Measurements from ENCODE around the gene LSM12.
"Not testable (repeated sequence)": the region's sequence is repeated elsewhere in the genome, so short reads cannot be mapped to it uniquely, and the experiment has no call there.

LSM12 gene

GRCh38 chr17:44059101-44059892 lies 7.2 kb downstream of the LSM12 start:
- in situ Hi-C loops (cut with MboI; ENCODE audit: low sequenced_read_pairs, unreplicated experiment): no loop called here
- TF ChIP-seq CTCF (IDR thresholded peaks at IDR 0.05; ENCODE audit: borderline replicate concordance, control extremely low read depth, extremely low read depth, insufficient read depth, missing control alignments): no peak
- DNase-seq (ENCODE audit: low spot score): no peak

- TF ChIP-seq CTCF (IDR thresholded peaks at IDR 0.05; ENCODE audit: borderline replicate concordance, control extremely low read depth, extremely low read depth, insufficient read depth, missing control alignments): no peak
- no peak for DNase-seq (ENCODE audit: low spot score)
- in situ Hi-C loops (cut with MboI; ENCODE audit: low sequenced_read_pairs, unreplicated experiment): no loop called here
Observed at GRCh38 chr17:44053125-44053872, 13.2 kb downstream of the LSM12 start.

GRCh38 chr17:44049294-44050060 lies 17.0 kb downstream of the LSM12 start:
- in situ Hi-C loops (cut with MboI; ENCODE audit: low sequenced_read_pairs, unreplicated experiment): no loop called here
- TF ChIP-seq CTCF (IDR thresholded peaks at IDR 0.05; ENCODE audit: borderline replicate concordance, control extremely low read depth, extremely low read depth, insufficient read depth, missing control alignments): no peak
- DNase-seq (ENCODE audit: low spot score): no peak

DNA sequence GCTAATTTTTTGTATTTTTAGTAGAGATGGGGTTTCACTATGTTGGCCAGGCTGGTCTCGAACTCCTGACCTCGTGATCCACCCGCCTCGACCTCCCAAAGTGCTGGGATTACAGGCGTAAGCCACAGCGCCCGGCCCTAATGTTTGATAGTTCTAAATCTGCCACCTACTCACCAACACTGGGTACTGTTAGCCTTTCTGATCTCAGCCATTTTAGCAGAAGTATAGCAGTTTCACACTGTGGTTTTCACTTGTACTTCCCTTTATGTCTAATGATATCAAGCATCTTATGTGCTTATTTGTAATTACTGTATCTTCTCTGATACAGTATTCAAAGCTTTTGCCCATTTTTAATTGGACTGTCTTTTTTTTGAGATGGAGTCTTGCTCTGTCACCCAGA lies 19.6 kb downstream of the LSM12 start:
- in situ Hi-C loops (cut with MboI; ENCODE audit: low sequenced_read_pairs, unreplicated experiment); DNase-seq (ENCODE audit: low spot score): not testable (repeated sequence)

- in situ Hi-C loops (cut with MboI; ENCODE audit: low sequenced_read_pairs, unreplicated experiment): no loop called here
- no peak for DNase-seq (ENCODE audit: low spot score)
- no peak for TF ChIP-seq CTCF (IDR thresholded peaks at IDR 0.05; ENCODE audit: borderline replicate concordance, control extremely low read depth, extremely low read depth, insufficient read depth, missing control alignments)
Observed at GRCh38 chr17:44045486-44045885, 21.0 kb downstream of the LSM12 start.

- no peak for DNase-seq (ENCODE audit: low spot score)
- in situ Hi-C loops (cut with MboI; ENCODE audit: low sequenced_read_pairs, unreplicated experiment): no loop called here
Observed at GRCh38 chr17:44044071-44044470, 22.4 kb downstream of the LSM12 start.

More at GRCh38 chr17:44044071-44044470, 22.4 kb downstream of the LSM12 start:
- TF ChIP-seq CTCF (IDR thresholded peaks at IDR 0.05; ENCODE audit: borderline replicate concordance, control extremely low read depth, extremely low read depth, insufficient read depth, missing control alignments): no peak
